Mesenchymal stem cell (in vitro differentiated cells and primary cell): Measurements from ENCODE around the gene GNA14.

Experiments
- DNase-seq: peaks from one replicate; pipeline ENCODE4 v3.0.0-alpha.2; 2013
- H2AFZ ChIP-seq: one replicate; pipeline ENCODE4 v1.6.1; 2013; ENCODE audit warnings: low read depth, mild to moderate bottlenecking, control low read depth, inconsistent platforms, low read length, moderate library complexity
- H2AK5ac ChIP-seq: 2 replicates; pipeline ENCODE4 v1.6.1; 2013; ENCODE audit warnings: low read length, moderate library complexity, mild to moderate bottlenecking, inconsistent platforms; ENCODE audit not compliant: severe bottlenecking
- H2BK120ac ChIP-seq: one replicate; pipeline ENCODE4 v1.6.1; 2013; ENCODE audit warnings: low read depth, mild to moderate bottlenecking, inconsistent platforms, low read length, moderate library complexity
- H2BK12ac ChIP-seq, 2 experiments: one replicate each; pipeline ENCODE4 v1.6.1; 2013; ENCODE audit warnings: inconsistent platforms in 2 of 2, low read length in 2 of 2, mild to moderate bottlenecking in 2 of 2, moderate library complexity in 2 of 2, control low read depth in 1 of 2
- H2BK15ac ChIP-seq: one replicate; pipeline ENCODE4 v1.6.1; 2013; ENCODE audit warnings: mild to moderate bottlenecking, low read depth, inconsistent platforms; ENCODE audit not compliant: poor library complexity, severe bottlenecking
- H2BK5ac ChIP-seq: 2 replicates; pipeline ENCODE4 v1.6.1; 2013; ENCODE audit warnings: low read depth, mild to moderate bottlenecking, low read length, control low read depth, inconsistent platforms; ENCODE audit not compliant: poor library complexity, severe bottlenecking
- H3K14ac ChIP-seq, 2 experiments: one replicate each; pipeline ENCODE4 v1.6.1; 2013; ENCODE audit warnings: inconsistent platforms in 2 of 2, low read length in 2 of 2, control low read depth in 1 of 2, mild to moderate bottlenecking in 1 of 2, moderate library complexity in 1 of 2
- H3K18ac ChIP-seq, 2 experiments: one replicate each; pipeline ENCODE4 v1.6.1; 2013; ENCODE audit warnings: inconsistent platforms in 2 of 2, low read length in 2 of 2, control low read depth in 1 of 2, low read depth in 1 of 2, mild to moderate bottlenecking in 1 of 2
- H3K23ac ChIP-seq, 2 experiments: one replicate each; pipeline ENCODE4 v1.6.1; 2013; ENCODE audit warnings: inconsistent platforms in 2 of 2, low read length in 2 of 2, mild to moderate bottlenecking in 2 of 2, moderate library complexity in 2 of 2, control low read depth in 1 of 2
- H3K27ac ChIP-seq: 2 replicates; pipeline ENCODE4 v1.5.1; 2013; ENCODE audit warnings: mild to moderate bottlenecking, moderate library complexity, low read length, control low read depth, inconsistent platforms; ENCODE audit not compliant: poor library complexity, severe bottlenecking
- H3K27me3 ChIP-seq, 2 experiments: 2 replicates each; pipeline versions ENCODE4 v1.6.1 to v1.7.0; 2013; ENCODE audit warnings: low read length in 2 of 2, mild to moderate bottlenecking in 2 of 2, moderate library complexity in 2 of 2, control low read depth in 1 of 2, inconsistent platforms in 1 of 2; ENCODE audit not compliant: control insufficient read depth in 1 of 2, insufficient read depth in 1 of 2
- H3K36me3 ChIP-seq, 2 experiments: 2 replicates each; pipeline versions ENCODE4 v1.6.1 to v1.7.0; 2013; ENCODE audit warnings: low read length in 2 of 2, control low read depth in 1 of 2, inconsistent platforms in 1 of 2, low read depth in 1 of 2, mild to moderate bottlenecking in 1 of 2; ENCODE audit not compliant: insufficient read depth in 2 of 2, control insufficient read depth in 1 of 2
- H3K4ac ChIP-seq, 2 experiments: one replicate each; pipeline ENCODE4 v1.6.1; 2013; ENCODE audit warnings: inconsistent platforms in 2 of 2, low read length in 2 of 2, mild to moderate bottlenecking in 2 of 2, moderate library complexity in 2 of 2, control low read depth in 1 of 2, low read depth in 1 of 2
- H3K4me1 ChIP-seq: 2 replicates; pipeline ENCODE4 v1.6.1; 2013; ENCODE audit warnings: low read depth, low read length, control low read depth; ENCODE audit not compliant: control insufficient read depth, insufficient read depth
- H3K4me2 ChIP-seq: 2 replicates; pipeline ENCODE4 v1.6.1; 2013; ENCODE audit warnings: low read length, mild to moderate bottlenecking, inconsistent platforms; ENCODE audit not compliant: poor library complexity, severe bottlenecking
- H3K4me3 ChIP-seq, 2 experiments: 2 replicates each; pipeline versions ENCODE4 v1.5.1 to v1.7.0; 2013; ENCODE audit warnings: low read length in 2 of 2, mild to moderate bottlenecking in 2 of 2, control low read depth in 1 of 2, low read depth in 1 of 2; ENCODE audit not compliant: insufficient read depth in 1 of 2
- H3K79me1 ChIP-seq: replicated peaks from 2 replicates; pipeline ENCODE4 v1.6.1; 2013; ENCODE audit warnings: mild to moderate bottlenecking, control low read depth, low read length, inconsistent platforms; ENCODE audit not compliant: poor library complexity, severe bottlenecking
- H3K9ac ChIP-seq: 2 replicates; pipeline ENCODE4 v1.7.0; 2013; ENCODE audit warnings: mild to moderate bottlenecking, low read length, moderate library complexity
- H3K9me3 ChIP-seq: 2 replicates; pipeline ENCODE4 v1.7.0; 2013; ENCODE audit warnings: mild to moderate bottlenecking, low read length; ENCODE audit not compliant: control insufficient read depth
- H4K8ac ChIP-seq: one replicate; pipeline ENCODE4 v1.6.1; 2013; ENCODE audit warnings: inconsistent platforms, mild to moderate bottlenecking, low read length, moderate library complexity
- H4K91ac ChIP-seq: one replicate; pipeline ENCODE4 v1.6.1; 2013; ENCODE audit warnings: mild to moderate bottlenecking, low read length, inconsistent platforms
- WGBS: methylation state at CpG from one replicate; pipeline ENCODE4 v1.1.7; 2013; ENCODE audit warnings: mixed read lengths; 5-methylcytosine and 5-hydroxymethylcytosine counted together

The GNA14 gene

GRCh38 chr9:77423841-77424240 lies 224.3 kb downstream of the GNA14 start:
- H3K27me3 ChIP-seq = no peaks in the 10 kb centered on the region
- H3K9me3 ChIP-seq = no peaks in the 10 kb centered on the region
- no peak overlapping the region for H2BK12ac ChIP-seq
- WGBS = 97% methylated on average over 3 of the region's 3 CpGs
- no peak overlapping the region for H2AFZ ChIP-seq
- H3K4me3 ChIP-seq = no peak overlapping the region
- no peak overlapping the region for H3K23ac ChIP-seq
- no peak overlapping the region for H3K18ac ChIP-seq
- H2BK5ac ChIP-seq = no peak overlapping the region
- no peak overlapping the region for H2BK120ac ChIP-seq
- no peaks in the 10 kb centered on the region for H3K36me3 ChIP-seq
- H3K4ac ChIP-seq = no peak overlapping the region
- no peak overlapping the region for H4K8ac ChIP-seq
- H4K91ac ChIP-seq = no peak overlapping the region
- no peak overlapping the region for H2AK5ac ChIP-seq
- no peak overlapping the region for H3K14ac ChIP-seq
- H2BK15ac ChIP-seq = no peak overlapping the region
- H3K79me1 ChIP-seq = no peaks in the 10 kb centered on the region
- peaks cover 2% of the 10 kb centered on the region for H3K4me1 ChIP-seq
- no peak overlapping the region for H3K4me2 ChIP-seq
- no peak overlapping the region for H3K27ac ChIP-seq
- H3K9ac ChIP-seq = no peak overlapping the region
- DNase-seq = no peak

DNA sequence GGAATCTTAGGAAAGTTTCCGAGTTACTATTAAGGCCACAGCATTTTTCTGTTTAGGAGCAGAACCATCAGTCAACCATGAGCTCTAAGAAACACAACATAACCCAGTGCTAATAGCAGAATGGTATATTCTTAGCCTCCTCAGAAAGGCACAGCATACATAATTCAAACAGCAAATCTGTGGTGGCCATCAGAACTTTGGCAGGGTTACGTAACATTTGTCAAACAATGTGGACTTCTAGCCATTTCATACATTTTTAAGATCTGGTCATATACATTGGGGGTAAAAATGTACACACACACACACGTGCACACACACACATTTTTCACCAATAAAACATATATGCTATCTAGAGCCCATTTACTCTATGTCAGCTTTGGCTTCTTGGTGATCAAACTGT lies 225.2 kb downstream of the GNA14 start:
- Histone ChIP-seq H3K27me3 (no peaks in the 10 kb centered on the region), H2BK5ac (no peak overlapping the region), H3K9ac (no peak overlapping the region), H3K4me1 (peaks cover 2% of the 10 kb centered on the region), H3K36me3 (no peaks in the 10 kb centered on the region), H3K9me3 (no peaks in the 10 kb centered on the region), H3K4me3 (no peak overlapping the region), H2BK15ac (no peak overlapping the region), H3K27ac (no peak overlapping the region), H2AK5ac (no peak overlapping the region), H3K4me2 (no peak overlapping the region), H2BK120ac (no peak overlapping the region), H3K79me1 (no peaks in the 10 kb centered on the region), H4K91ac (no peak overlapping the region), H3K18ac (no peak overlapping the region), H3K14ac (no peak overlapping the region), H2BK12ac (no peak overlapping the region), H2AFZ (no peak overlapping the region), H3K23ac (no peak overlapping the region), H3K4ac (no peak overlapping the region), H4K8ac (no peak overlapping the region)
- WGBS = 97% methylated on average over 1 of the region's 3 CpGs
- DNase-seq = no peak

GRCh38 chr9:77421506-77422265 lies 226.4 kb downstream of the GNA14 start:
- H2BK12ac ChIP-seq = no peak overlapping the region
- H3K4me2 ChIP-seq = no peak overlapping the region
- no peak overlapping the region for H3K18ac ChIP-seq
- H4K91ac ChIP-seq = no peak overlapping the region
- no peak overlapping the region for H3K9ac ChIP-seq
- no peak overlapping the region for H3K23ac ChIP-seq
- H2BK15ac ChIP-seq = no peak overlapping the region
- DNase-seq = no peak
- no peak overlapping the region for H2AK5ac ChIP-seq
- H3K27ac ChIP-seq = peak overlapping the region; percentile 59
- no peak overlapping the region for H3K4me3 ChIP-seq
- H3K79me1 ChIP-seq = no peaks in the 10 kb centered on the region
- no peaks in the 10 kb centered on the region for H3K27me3 ChIP-seq
- 100% methylated on average over 5 of the region's 10 CpGs for WGBS
- H2BK5ac ChIP-seq = no peak overlapping the region
- H3K4me1 ChIP-seq = peaks cover 2% of the 10 kb centered on the region
- H4K8ac ChIP-seq = no peak overlapping the region
- H3K4ac ChIP-seq = no peak overlapping the region
- no peak overlapping the region for H2AFZ ChIP-seq
- no peaks in the 10 kb centered on the region for H3K9me3 ChIP-seq
- no peaks in the 10 kb centered on the region for H3K36me3 ChIP-seq
- H2BK120ac ChIP-seq = no peak overlapping the region
- H3K14ac ChIP-seq = no peak overlapping the region

GRCh38 chr9:77420641-77421040 lies 227.5 kb downstream of the GNA14 start:
- H3K9me3 ChIP-seq = no peaks in the 10 kb centered on the region
- H3K27ac ChIP-seq = no peak overlapping the region
- H3K4me1 ChIP-seq = peaks cover 2% of the 10 kb centered on the region
- no peak overlapping the region for H2AFZ ChIP-seq
- WGBS = no CpG with 5 or more reads among the region's 2 CpGs
- no peak overlapping the region for H2BK15ac ChIP-seq
- H3K4ac ChIP-seq = no peak overlapping the region
- H3K23ac ChIP-seq = no peak overlapping the region
- no peaks in the 10 kb centered on the region for H3K27me3 ChIP-seq
- H3K4me2 ChIP-seq = no peak overlapping the region
- no peak overlapping the region for H2BK5ac ChIP-seq
- no peak overlapping the region for H3K4me3 ChIP-seq
- no peak overlapping the region for H4K8ac ChIP-seq
- no peak overlapping the region for H3K14ac ChIP-seq
- H2BK120ac ChIP-seq = no peak overlapping the region
- DNase-seq = no peak
- H3K79me1 ChIP-seq = no peaks in the 10 kb centered on the region
- H3K36me3 ChIP-seq = peaks cover 0 to 5% of the 10 kb centered on the region in 2 experiments
- H2BK12ac ChIP-seq = no peak overlapping the region
- no peak overlapping the region for H4K91ac ChIP-seq
- no peak overlapping the region for H3K9ac ChIP-seq
- H3K18ac ChIP-seq = no peak overlapping the region
- no peak overlapping the region for H2AK5ac ChIP-seq
